IPS DF 6.9 (cell line): ENCODE measurements around the gene CCDC158.
"Not testable (repeated sequence)": the region's sequence is repeated elsewhere in the genome, so short reads cannot be mapped to it uniquely, and the experiment has no call there.

Experiments
- DNase-seq: peaks from one replicate; pipeline ENCODE4 v3.0.0-alpha.2; 2013; ENCODE audit warnings: low read depth, low spot score
- H3K27ac ChIP-seq: one replicate; pipeline ENCODE4 v1.5.1; 2013; ENCODE audit warnings: low read length, control low read depth
- H3K27me3 ChIP-seq: 2 replicates; pipeline ENCODE4 v1.6.1; 2013; ENCODE audit warnings: mild to moderate bottlenecking, low read length; ENCODE audit not compliant: control insufficient read depth, insufficient read depth
- H3K36me3 ChIP-seq: 2 replicates; pipeline ENCODE4 v1.6.1; 2013; ENCODE audit warnings: low read length; ENCODE audit not compliant: control insufficient read depth, insufficient read depth
- H3K4me1 ChIP-seq: 2 replicates; pipeline ENCODE4 v1.6.1; 2013; ENCODE audit warnings: low read length; ENCODE audit not compliant: control insufficient read depth, insufficient read depth
- H3K4me3 ChIP-seq: 2 replicates; pipeline ENCODE4 v1.5.1; 2013; ENCODE audit warnings: mild to moderate bottlenecking, low read length
- H3K9me3 ChIP-seq: 2 replicates; pipeline ENCODE4 v1.6.1; 2013; ENCODE audit warnings: low read length, inconsistent platforms; ENCODE audit not compliant: control insufficient read depth, insufficient read depth
- whole genome bisulfite sequencing: extraction: QIAGEN DNeasy Blood & Tissue Kit; methylation state at CpG from one replicate; pipeline ENCODE4 v1.1.7; 2013; ENCODE audit warnings: mixed read lengths, missing lambda C conversion rate; ENCODE audit not compliant: insufficient read length, insufficient coverage; 5-methylcytosine and 5-hydroxymethylcytosine counted together

The CCDC158 gene

GRCh38 chr4:76373919-76374552, 46.9 kb downstream of the CCDC158 start:
- Histone ChIP-seq H3K4me1 (no peaks in the 10 kb centered on the region), H3K27ac (no peak overlapping the region), H3K36me3 (no peaks in the 10 kb centered on the region), H3K4me3 (no peak overlapping the region), H3K27me3 (no peaks in the 10 kb centered on the region), H3K9me3 (no peaks in the 10 kb centered on the region)
- WGBS = no CpG with 5 or more reads among the region's 6 CpGs
- DNase-seq = no peak

DNA sequence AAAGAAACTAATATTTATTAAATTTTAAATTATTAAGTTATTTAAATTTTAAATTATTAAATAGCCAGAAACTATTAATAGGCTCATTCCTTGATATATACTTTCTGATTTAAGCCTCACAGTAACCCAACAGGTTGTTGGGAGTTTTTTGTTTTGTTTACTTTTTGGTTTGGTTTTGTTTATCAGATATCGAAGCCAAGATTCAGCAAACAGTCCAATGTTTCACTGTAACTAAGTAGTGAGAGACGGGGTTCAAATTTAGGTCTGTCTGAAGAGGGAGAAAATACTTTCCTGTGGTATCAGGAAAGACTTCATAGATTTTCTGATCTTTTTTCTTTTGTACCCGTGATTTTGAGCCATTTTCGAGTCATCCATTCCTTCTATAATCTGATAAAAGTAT, 54.2 kb downstream of the CCDC158 start:
- no peak overlapping the region for H3K27ac ChIP-seq
- no peaks in the 10 kb centered on the region for H3K4me1 ChIP-seq
- H3K9me3 ChIP-seq = no peaks in the 10 kb centered on the region
- H3K4me3 ChIP-seq = no peak overlapping the region
- H3K27me3 ChIP-seq = no peaks in the 10 kb centered on the region
- no peak for DNase-seq
- WGBS = 100% methylated on average over 1 of the region's 4 CpGs
- no peaks in the 10 kb centered on the region for H3K36me3 ChIP-seq

DNA sequence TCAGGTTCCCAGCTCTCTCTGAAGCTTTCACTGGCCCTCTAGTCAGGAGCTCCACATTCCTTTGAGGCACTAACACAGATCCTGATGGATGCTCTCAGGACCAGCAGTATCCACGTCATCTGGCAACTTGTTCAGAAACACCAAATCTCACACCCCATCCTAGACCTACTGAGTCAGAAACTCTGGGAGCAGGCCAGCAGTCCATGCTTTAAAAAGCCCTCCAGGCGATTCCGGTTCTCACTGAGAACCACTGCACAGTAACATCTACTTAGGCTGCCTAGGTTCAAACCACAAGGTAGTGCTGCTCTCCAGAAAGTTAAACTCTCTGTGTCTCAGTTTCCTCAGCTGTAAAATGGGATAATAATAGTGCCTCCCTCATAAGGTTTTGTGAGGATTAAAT, 55.3 kb downstream of the CCDC158 start:
- no peak overlapping the region for H3K27ac ChIP-seq
- no peaks in the 10 kb centered on the region for H3K4me1 ChIP-seq
- H3K9me3 ChIP-seq = no peaks in the 10 kb centered on the region
- no peaks in the 10 kb centered on the region for H3K36me3 ChIP-seq
- no CpG with 5 or more reads among the region's 3 CpGs for WGBS
- H3K27me3 ChIP-seq = no peaks in the 10 kb centered on the region
- no peak for DNase-seq
- no peak overlapping the region for H3K4me3 ChIP-seq

GRCh38 chr4:76364763-76365162, 56.2 kb downstream of the CCDC158 start:
- Histone ChIP-seq H3K4me3 (no peak overlapping the region), H3K9me3 (no peaks in the 10 kb centered on the region; the same call in 1 of the 2 replicates), H3K27ac (no peak overlapping the region), H3K4me1 (no peaks in the 10 kb centered on the region), H3K27me3 (no peaks in the 10 kb centered on the region), H3K36me3 (no peaks in the 10 kb centered on the region)
- no CpG with 5 or more reads among the region's 3 CpGs for WGBS
- no peak for DNase-seq

DNA sequence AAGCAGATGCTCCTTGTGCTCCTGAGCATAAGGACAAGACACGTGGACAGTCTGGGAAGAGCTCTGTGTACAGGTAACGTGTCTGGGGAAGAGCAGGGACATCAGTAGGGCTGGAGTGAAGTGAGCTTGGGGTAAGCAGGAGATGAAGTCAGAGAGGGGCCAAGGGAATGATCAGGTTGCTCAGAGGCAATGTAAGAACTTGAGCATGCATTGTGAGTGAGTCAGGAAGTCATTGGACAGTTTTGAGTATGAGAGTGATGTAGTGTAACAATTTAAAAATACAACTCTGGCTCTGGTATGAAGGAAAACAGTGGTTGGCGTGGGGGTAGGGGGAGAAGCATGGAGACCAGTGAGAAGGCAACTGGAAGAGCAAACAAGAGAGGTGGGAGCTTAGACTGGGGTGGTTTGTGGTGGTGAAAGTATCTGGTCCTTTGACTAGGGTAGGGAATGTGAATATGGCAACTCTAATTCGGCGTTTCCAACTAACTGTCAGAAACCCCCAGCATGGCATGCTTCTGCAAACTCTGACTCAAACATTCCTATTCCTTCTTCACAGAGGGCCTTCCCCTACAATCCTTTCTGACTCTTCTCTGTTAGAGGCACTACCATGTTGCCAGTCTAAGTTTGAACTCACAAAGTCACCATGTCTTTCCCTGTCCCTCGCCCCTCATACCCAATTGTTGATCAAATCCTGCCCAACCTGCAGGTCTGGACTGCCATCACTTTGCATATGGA, 57.2 kb downstream of the CCDC158 start:
- Histone ChIP-seq H3K4me3 (no peak overlapping the region), H3K27ac (no peak overlapping the region), H3K9me3 (no peaks in the 10 kb centered on the region; the same call in 1 of the 2 replicates), H3K27me3 (no peaks in the 10 kb centered on the region), H3K36me3 (no peaks in the 10 kb centered on the region), H3K4me1 (no peaks in the 10 kb centered on the region)
- no peak for DNase-seq
- no CpG with 5 or more reads among the region's 6 CpGs for WGBS

DNA sequence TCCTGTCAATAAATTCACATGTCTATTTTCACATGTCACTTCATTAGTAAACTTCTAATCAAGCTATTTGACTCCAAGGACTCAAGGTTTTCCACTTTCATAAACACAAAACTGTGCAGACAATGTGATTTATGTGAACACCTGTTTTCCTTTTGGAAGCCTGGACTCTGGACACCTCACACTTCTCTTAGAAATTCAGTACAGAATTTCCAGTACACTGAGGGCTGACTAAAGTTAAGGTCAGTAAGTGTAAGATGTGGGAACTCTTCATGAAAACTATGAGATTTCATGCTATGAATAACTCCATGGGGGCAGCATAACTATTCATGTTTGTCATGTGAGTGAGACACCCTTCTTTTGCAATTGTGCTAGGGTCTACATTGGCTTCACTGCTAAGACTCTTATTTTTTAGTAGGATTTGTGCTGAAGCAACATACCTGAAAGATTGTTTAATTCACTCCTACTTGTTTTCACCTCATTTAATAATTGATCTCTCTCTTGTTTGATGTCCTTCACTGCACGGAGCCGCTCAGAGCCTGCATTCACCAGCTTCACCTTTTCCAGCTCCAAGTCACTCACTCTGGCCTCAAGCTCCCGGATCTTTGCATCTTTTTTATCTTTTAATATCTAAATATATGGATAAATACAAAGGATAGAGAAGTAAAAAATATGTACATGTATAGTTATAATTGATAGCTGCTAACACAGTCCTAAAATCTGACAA, 59.1 kb downstream of the CCDC158 start:
- no peaks in the 10 kb centered on the region for H3K4me1 ChIP-seq
- H3K9me3 ChIP-seq = no peaks in the 10 kb centered on the region; the same call in 1 of the 2 replicates
- no peak overlapping the region for H3K27ac ChIP-seq
- WGBS = no CpG with 5 or more reads among the region's 3 CpGs
- no peaks in the 10 kb centered on the region for H3K27me3 ChIP-seq
- no peak overlapping the region for H3K4me3 ChIP-seq
- H3K36me3 ChIP-seq = no peaks in the 10 kb centered on the region
- no peak for DNase-seq

DNA sequence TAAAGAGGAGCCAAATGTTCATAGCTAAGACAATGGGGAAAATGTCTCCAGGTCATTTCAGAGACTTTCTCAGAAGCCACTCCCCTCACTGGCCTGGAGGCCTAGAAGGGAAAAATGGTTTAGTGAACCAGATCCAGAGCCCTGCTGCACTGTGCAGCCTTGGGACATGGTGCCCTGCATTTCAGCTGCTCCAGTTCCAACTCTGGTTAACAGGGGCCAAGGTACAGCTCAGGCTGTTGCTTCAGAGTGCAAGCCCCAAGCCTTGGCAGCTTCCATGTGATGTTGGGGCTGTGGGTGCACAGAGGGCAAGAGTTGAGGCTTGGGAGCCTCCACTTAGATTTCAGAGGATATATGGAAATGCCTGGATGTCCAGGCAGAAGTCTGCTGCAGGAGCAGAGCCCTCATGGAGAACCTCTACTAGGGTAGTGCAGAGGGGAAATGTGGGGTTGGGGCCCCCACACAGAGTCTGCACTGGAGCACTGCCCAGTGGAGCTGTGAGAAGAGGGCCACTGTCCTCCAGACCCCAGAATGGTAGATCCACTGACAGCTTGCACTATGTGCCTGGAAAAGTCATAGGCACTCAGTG, 61.0 kb downstream of the CCDC158 start:
- H3K9me3 ChIP-seq, H3K4me3 ChIP-seq, H3K27me3 ChIP-seq, H3K36me3 ChIP-seq, H3K27ac ChIP-seq, H3K4me1 ChIP-seq, DNase-seq: not testable (repeated sequence)

- Histone ChIP-seq H3K4me1 (no peaks in the 10 kb centered on the region), H3K4me3 (no peak overlapping the region)
- no CpG with 5 or more reads among the region's 2 CpGs for WGBS
These were observed 63.0 kb downstream of the CCDC158 start for GRCh38 chr4:76357981-76358380.

DNA sequence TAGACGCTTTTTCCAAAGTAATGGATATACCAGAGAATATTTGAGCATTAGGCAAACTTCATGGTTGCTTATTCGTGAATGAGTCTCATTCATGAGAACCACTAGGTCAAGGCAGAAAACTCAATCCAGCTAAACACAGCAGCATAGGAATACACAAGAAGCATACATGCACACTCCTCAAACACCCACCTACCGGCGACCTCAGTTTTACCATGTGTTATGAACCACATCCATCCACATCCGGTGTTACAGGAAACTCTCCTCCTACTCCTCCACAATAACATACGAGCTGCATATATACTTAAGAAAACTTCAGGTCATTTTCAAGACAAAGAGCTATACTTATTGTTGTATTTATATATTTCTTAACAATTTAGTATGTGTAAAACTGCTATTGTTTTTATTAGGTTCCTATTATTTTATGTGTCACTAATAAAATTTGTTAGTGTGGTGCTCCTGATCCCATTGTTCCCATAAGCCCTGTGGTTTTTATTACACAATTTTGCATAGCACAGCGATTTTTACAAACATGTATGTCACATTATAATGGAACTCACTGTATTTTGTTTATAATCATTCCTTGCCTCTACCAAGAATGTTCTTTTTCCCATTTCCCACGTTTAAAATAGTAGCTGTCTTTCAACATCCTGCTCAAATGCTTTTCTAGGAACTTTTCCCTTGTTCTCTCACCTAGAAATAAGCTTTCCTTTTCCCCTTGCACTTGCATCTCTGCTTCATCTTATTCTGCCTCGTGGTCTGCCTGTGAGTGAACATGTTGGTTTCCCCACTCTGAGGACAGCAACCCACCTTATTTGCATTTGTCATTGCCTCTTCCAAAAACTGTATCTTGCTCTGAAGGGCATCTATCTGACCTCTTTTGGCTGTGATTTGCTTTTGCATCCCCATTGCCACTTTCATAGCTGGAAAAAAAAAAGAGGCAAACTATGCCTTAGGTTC, 66.1 kb downstream of the CCDC158 start:
- no peaks in the 10 kb centered on the region for H3K4me1 ChIP-seq
- WGBS = no CpG with 5 or more reads among the region's 9 CpGs
- H3K9me3 ChIP-seq = no peaks in the 10 kb centered on the region
- H3K36me3 ChIP-seq = no peaks in the 10 kb centered on the region
- H3K27me3 ChIP-seq = no peaks in the 10 kb centered on the region
- H3K4me3 ChIP-seq = no peak overlapping the region
- DNase-seq = no peak
- H3K27ac ChIP-seq = no peak overlapping the region

More at GRCh38 chr4:76357981-76358380, 63.0 kb downstream of the CCDC158 start:
- DNase-seq = no peak
- H3K27ac ChIP-seq = no peak overlapping the region
- H3K36me3 ChIP-seq = no peaks in the 10 kb centered on the region
- H3K9me3 ChIP-seq = no peaks in the 10 kb centered on the region; the same call in 1 of the 2 replicates
- no peaks in the 10 kb centered on the region for H3K27me3 ChIP-seq
